NCI-H1417 (cell line): ENCODE measurements around the gene CCNI2.

ENCODE experiments used
- DNase-seq, 3 experiments: peaks; one replicate each; lab custom pipeline; 2025; lab: John Stamatoyannopoulos, UW

CCNI2 gene

GRCh38 chr5:132746954-132747615 lies at the start of gene CCNI2:
Gene CCNI2, plus strand, starts transcription at chr5:132747426. Its CDS starts 70 bp downstream, at chr5:132747496.
- no peak for DNase-seq

GRCh38 chr5:132704875-132705274 lies 42.4 kb upstream of the CCNI2 start:
- DNase-seq: no peak

- no peak for DNase-seq
These were observed 38.6 kb upstream of the CCNI2 start for GRCh38 chr5:132708645-132709044.

GRCh38 chr5:132714456-132715307 lies 32.5 kb upstream of the CCNI2 start:
- no peak for DNase-seq

GRCh38 chr5:132718544-132719312 lies 28.5 kb upstream of the CCNI2 start:
- DNase-seq: no peak

- no peak for DNase-seq
These were observed 21.5 kb upstream of the CCNI2 start for GRCh38 chr5:132725745-132726144.

- no peak for DNase-seq
These were observed 17.3 kb upstream of the CCNI2 start for GRCh38 chr5:132729896-132730295.

- no peak for DNase-seq
These were observed 13.6 kb upstream of the CCNI2 start for GRCh38 chr5:132733499-132734148.

GRCh38 chr5:132734687-132735086 lies 12.5 kb upstream of the CCNI2 start:
- DNase-seq: no peak

- DNase-seq: peak; percentile 94 to 97 (median 97)
These were observed 10.1 kb upstream of the CCNI2 start, which contains the start of gene KIF3A for GRCh38 chr5:132736853-132737833. Gene KIF3A, minus strand, starts transcription at chr5:132737546. Its CDS starts 127 bp downstream, at chr5:132737419.

GRCh38 chr5:132737982-132738681 lies 9.1 kb upstream of the CCNI2 start:
- DNase-seq: no peak

GRCh38 chr5:132739232-132739631 lies 8.0 kb upstream of the CCNI2 start:
- DNase-seq: no peak

GRCh38 chr5:132742158-132742557 lies 5.1 kb upstream of the CCNI2 start:
- no peak for DNase-seq

GRCh38 chr5:132742626-132743025 lies 4.6 kb upstream of the CCNI2 start:
- no peak for DNase-seq

- DNase-seq: no peak
These were observed 2.6 kb upstream of the CCNI2 start for GRCh38 chr5:132744659-132745058.

GRCh38 chr5:132746592-132746953 lies 653 bp upstream of the CCNI2 start:
- no peak for DNase-seq

- no peak for DNase-seq
These were observed 602 bp downstream of the CCNI2 start for GRCh38 chr5:132747616-132748440.

GRCh38 chr5:132748522-132749000 lies 1.3 kb downstream of the CCNI2 start:
- no peak for DNase-seq

GRCh38 chr5:132749506-132749905 lies 2.3 kb downstream of the CCNI2 start:
- DNase-seq: no peak
